ENCODE results near the gene FMO5.

FMO5 gene

GRCh38 chr1:147225193-147225730, at the start of gene FMO5:
FMO5 (minus strand) TSS chr1:147225339; CDS start chr1:147225029, 310 bp downstream.
- Histone ChIP-seq H3K4me1 (peaks cover 0 to 14% (median 0%) of the 10 kb centered on the region in 4 donors), H3K36me3 (no peaks in the 10 kb centered on the region), H3K27me3 (no peaks in the 10 kb centered on the region), H3K4me3 (peak within 1 kb of the TSS; percentile 70 to 76), H3K27ac (peak within 1 kb of the TSS; percentile 83), H3K9me3 (no peaks in the 10 kb centered on the region)
- intact Hi-C loops (cut with DNase I; ENCODE audit: low total_unique reads) = no loop called here
- TF ChIP-seq CTCF (IDR thresholded peaks at IDR 0.05) = peak; percentile 36 to 55
- peak; percentile 84 to 85 for DNase-seq

GRCh38 chr1:147273409-147274336, 48.5 kb upstream of the FMO5 start:
- peak overlapping the region; percentile 51 to 62 for H3K27ac ChIP-seq
- no peaks in the 10 kb centered on the region for H3K9me3 ChIP-seq
- peak in 1 of 2 donors; percentile 34 for DNase-seq
- H3K4me3 ChIP-seq = peak overlapping the region in 1 of 2 donors; percentile 12
- H3K27me3 ChIP-seq = no peaks in the 10 kb centered on the region
- TF ChIP-seq CTCF (IDR thresholded peaks at IDR 0.05) = peak; percentile 48 to 54
- intact Hi-C loops (cut with DNase I; ENCODE audit: low total_unique reads) = no loop called here
- peaks cover 0 to 13% (median 9%) of the 10 kb centered on the region in 4 donors for H3K4me1 ChIP-seq
- H3K36me3 ChIP-seq = peaks cover 33 to 56% (median 44%) of the 10 kb centered on the region in 3 donors

GRCh38 chr1:147272042-147272441, 46.9 kb upstream of the FMO5 start:
- DNase-seq = no peak
- intact Hi-C loops (cut with DNase I; ENCODE audit: low total_unique reads) = no loop called here
- Histone ChIP-seq H3K36me3 (peaks cover 40 to 60% (median 49%) of the 10 kb centered on the region in 3 donors), H3K4me1 (peaks cover 0 to 13% (median 9%) of the 10 kb centered on the region in 4 donors), H3K27me3 (no peaks in the 10 kb centered on the region), H3K9me3 (no peaks in the 10 kb centered on the region), H3K27ac (peak overlapping the region in 1 of 2 donors; percentile 62), H3K4me3 (no peak overlapping the region)
- TF ChIP-seq CTCF (IDR thresholded peaks at IDR 0.05) = no peak

- TF ChIP-seq CTCF (IDR thresholded peaks at IDR 0.05) = no peak
- Histone ChIP-seq H3K27me3 (no peaks in the 10 kb centered on the region), H3K4me3 (no peak overlapping the region), H3K4me1 (peaks cover 0 to 13% (median 9%) of the 10 kb centered on the region in 4 donors), H3K9me3 (no peaks in the 10 kb centered on the region), H3K27ac (no peak overlapping the region), H3K36me3 (peaks cover 43 to 59% (median 47%) of the 10 kb centered on the region in 3 donors)
- intact Hi-C loops (cut with DNase I; ENCODE audit: low total_unique reads) = no loop called here
- DNase-seq = no peak
These were observed 45.6 kb upstream of the FMO5 start for GRCh38 chr1:147270721-147271120.

- intact Hi-C loops (cut with DNase I; ENCODE audit: low total_unique reads) = no loop called here
- TF ChIP-seq CTCF (IDR thresholded peaks at IDR 0.05) = no peak
- Histone ChIP-seq H3K4me1 (peaks cover 0 to 3% (median under 1%) of the 10 kb centered on the region in 4 donors), H3K27ac (no peak overlapping the region), H3K9me3 (no peaks in the 10 kb centered on the region), H3K4me3 (no peak overlapping the region), H3K27me3 (no peaks in the 10 kb centered on the region), H3K36me3 (peaks cover 50 to 79% (median 65%) of the 10 kb centered on the region in 3 donors)
- DNase-seq = no peak
These were observed 42.6 kb upstream of the FMO5 start for GRCh38 chr1:147267711-147268110.

All from tibial artery (tissue), 4 donors.